Uterus (tissue), 2 donors: ENCODE results near the gene UBE2U.

Source experiments
- POLR2A ChIP-seq, 2 donors: fragments of 450-650 bp; IDR thresholded peaks; one replicate each; pipeline ENCODE4 v1.6.1; 2016; ENCODE audit warnings: antibody characterized with exemption in 2 of 2, mild to moderate bottlenecking in 1 of 2, moderate library complexity in 1 of 2
- TF ChIP-seq, protein P1 (sequence below), 4 experiments: fragments of 200-600 bp in 2 of 4; fragments of 450-650 bp in 2 of 4; sonication (generic) in 2 of 4; IDR thresholded peaks; one replicate each; pipeline ENCODE4 v1.5.1; 2016 to 2019; ENCODE audit warnings: antibody characterized with exemption in 4 of 4, mild to moderate bottlenecking in 2 of 4, moderate library complexity in 1 of 4

DNA sequence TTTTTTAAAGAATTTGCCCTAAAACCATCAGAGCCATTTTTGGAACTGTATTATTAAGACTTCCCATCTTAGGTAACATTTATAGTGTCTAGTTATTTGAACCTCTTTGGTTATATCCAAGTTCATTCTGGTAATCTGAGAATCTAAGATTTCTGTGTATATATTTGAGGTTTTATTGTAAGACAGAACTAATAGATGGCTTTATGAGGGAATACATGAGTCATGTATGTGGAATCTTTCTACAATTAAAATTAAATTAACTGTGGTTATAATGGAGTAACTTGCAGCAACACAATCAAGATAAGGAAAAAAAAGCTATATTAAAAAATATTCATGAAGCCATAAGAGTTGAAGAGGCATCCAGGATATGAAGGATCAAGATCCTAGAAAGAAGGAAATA, 92.1 kb downstream of the UBE2U start:
- TF ChIP-seq, protein P1, sequence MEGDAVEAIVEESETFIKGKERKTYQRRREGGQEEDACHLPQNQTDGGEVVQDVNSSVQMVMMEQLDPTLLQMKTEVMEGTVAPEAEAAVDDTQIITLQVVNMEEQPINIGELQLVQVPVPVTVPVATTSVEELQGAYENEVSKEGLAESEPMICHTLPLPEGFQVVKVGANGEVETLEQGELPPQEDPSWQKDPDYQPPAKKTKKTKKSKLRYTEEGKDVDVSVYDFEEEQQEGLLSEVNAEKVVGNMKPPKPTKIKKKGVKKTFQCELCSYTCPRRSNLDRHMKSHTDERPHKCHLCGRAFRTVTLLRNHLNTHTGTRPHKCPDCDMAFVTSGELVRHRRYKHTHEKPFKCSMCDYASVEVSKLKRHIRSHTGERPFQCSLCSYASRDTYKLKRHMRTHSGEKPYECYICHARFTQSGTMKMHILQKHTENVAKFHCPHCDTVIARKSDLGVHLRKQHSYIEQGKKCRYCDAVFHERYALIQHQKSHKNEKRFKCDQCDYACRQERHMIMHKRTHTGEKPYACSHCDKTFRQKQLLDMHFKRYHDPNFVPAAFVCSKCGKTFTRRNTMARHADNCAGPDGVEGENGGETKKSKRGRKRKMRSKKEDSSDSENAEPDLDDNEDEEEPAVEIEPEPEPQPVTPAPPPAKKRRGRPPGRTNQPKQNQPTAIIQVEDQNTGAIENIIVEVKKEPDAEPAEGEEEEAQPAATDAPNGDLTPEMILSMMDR (IDR thresholded peaks at IDR 0.05) = no peak
- no peak for TF ChIP-seq POLR2A (IDR thresholded peaks at IDR 0.05)
